HG02884 (cell line): ENCODE results near the gene GFRA1.

Experiments used
- ATAC-seq: cut with Tn5 transposase; IDR thresholded peaks from one replicate; pipeline ENCODE4 v1.9.1; 2021; ENCODE audit warnings: mild to moderate bottlenecking, moderate library complexity; ENCODE audit not compliant: unreplicated experiment

Gene GFRA1

GRCh38 chr10:116109881-116110280, 163.1 kb downstream of the GFRA1 start:
- no peak for ATAC-seq

DNA sequence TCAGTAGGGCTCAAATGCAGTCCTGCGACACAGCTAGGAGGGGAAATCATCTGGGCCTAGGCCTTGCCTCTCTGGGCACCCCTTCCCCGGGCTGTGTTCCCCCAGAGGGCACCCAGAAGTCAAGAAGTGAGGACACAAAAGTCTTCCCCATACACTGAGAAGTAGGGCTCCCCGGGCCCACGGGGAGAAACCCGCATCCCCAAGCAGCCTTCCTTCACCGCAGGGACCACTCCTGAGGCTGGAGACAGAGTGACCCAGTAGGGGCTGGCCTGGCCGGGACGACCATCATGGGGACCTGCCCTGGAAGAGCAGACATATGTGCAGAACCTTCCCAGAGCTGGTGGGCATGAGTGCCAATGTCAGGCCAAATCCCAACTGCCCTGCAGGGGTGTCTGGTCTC, 163.5 kb downstream of the GFRA1 start:
- no peak for ATAC-seq

- no peak for ATAC-seq
These were observed 164.9 kb downstream of the GFRA1 start for GRCh38 chr10:116108095-116108494.

DNA sequence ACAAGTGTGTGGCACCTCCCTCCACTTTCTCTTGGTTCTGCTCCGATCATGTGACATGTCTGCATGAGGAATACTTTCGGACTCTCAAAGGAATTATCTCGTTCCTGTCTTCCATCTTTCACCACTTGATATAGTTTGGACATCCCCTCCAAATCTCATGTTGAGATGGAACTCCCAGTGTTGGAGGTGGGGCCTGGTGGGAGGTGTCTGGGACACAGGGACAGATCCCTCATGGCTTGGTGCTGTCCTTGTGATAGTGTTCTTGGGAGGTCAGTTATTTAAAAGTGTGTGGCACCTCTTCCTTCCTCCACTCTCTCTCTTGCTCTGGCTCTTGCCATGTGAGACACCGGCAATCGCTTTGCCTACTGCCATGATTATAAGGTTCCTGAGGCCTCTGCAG, 166.4 kb downstream of the GFRA1 start:
- no peak for ATAC-seq

DNA sequence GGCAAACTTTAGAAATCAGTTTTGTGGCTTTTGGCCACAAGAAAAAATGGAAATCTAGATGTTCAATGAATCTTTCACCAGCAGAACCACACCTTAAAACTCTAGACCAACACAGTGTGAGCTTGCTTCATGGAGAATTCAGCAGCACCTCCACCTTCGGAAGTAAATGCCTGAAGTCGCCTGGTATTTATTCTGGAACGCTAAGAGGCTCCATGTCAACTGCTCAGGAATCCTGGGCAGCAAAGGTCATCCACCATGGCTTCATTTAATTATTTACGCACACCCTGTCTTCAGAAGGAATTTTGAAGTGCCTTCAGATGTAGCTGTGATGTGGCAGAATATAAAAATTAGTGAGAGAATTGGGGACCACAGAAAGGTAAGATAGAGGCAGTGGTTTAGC, 167.7 kb downstream of the GFRA1 start:
- no peak for ATAC-seq

- ATAC-seq = no peak
These were observed 168.6 kb downstream of the GFRA1 start for GRCh38 chr10:116104210-116104932.

DNA sequence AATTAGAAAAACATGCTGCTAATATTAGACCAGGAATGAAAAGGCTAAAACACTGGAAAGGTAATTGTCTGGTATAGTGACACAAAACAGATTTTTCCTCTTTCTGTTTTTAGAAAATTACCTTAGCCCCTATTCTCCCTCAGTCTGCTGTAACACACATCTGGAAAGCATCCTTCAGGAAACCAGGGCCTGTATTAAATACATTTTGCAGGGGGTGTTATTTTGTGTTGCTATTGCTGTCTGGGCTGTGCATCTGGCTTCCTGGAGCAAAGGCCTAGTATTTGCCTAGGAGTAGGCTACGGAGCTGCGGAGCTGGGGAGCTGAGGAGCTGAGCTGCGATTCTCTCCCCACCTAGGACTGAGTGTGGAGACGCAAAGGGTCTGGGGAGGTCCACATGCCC, 169.3 kb downstream of the GFRA1 start:
- ATAC-seq = no peak

- ATAC-seq = no peak
These were observed 171.2 kb downstream of the GFRA1 start for GRCh38 chr10:116101616-116102315.

- no peak for ATAC-seq
These were observed 172.0 kb downstream of the GFRA1 start for GRCh38 chr10:116100984-116101383.

DNA sequence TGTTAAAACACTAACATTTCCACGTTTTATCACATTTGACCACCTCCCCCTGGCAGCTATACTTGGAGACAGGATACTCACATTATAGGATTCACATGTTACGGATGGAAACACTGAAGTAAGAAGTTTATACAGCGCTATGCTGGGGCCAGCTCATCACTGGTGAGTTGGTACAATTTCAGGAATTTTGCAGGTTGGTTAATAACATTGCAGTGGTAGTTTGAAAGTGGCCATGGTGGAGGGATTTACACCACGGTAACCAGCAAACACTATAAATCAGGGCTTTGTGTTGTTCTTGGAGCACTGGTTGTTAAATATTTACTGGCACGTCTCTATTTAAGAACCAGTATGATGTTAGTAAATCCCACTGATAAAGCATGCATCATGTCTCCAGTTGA, 174.0 kb downstream of the GFRA1 start:
- no peak for ATAC-seq

- no peak for ATAC-seq
These were observed 174.5 kb downstream of the GFRA1 start for GRCh38 chr10:116098411-116099022.

- no peak for ATAC-seq
These were observed 175.7 kb downstream of the GFRA1 start for GRCh38 chr10:116097239-116097784.

- ATAC-seq = no peak
These were observed 176.5 kb downstream of the GFRA1 start for GRCh38 chr10:116096526-116096925.

- ATAC-seq = no peak
These were observed 178.7 kb downstream of the GFRA1 start for GRCh38 chr10:116094356-116094755.

DNA sequence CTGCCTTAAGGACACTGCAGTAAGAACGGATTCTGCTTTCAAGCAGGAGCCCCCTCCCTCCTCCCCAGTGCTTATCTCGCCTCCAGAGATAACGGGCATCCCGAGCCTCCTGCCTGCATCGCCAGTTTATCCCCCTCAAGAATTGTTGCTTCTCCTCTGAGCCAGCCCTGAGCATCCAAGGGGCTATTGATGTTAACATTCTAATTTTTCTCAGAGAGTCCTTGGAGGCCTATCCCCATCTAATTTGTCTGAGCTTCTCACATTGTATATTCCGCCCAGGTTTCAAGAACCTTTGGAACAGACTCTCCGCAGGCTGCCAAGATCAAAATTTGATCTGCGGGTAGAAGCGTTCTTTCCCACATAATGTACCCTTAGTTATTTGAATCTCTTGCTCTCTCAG, 180.0 kb downstream of the GFRA1 start:
- ATAC-seq = no peak

DNA sequence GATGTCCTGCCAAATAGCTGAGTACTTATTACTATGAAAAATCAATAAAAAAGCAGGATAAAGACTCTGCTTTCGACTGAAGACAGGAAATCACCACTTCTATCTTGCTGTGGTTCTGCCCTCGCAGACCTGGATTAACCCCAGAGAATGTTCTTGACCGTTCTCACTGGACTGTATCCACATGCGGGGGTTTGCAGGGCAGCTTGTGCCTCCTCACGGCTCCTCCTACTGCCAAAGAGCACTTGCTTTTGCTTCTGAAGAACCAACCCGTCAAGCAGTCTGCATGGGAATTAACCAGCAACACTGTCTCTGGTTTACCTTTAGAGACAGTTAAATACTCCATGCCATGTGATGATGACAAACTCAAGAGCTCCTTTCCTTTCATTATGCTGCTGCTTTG, 184.0 kb downstream of the GFRA1 start:
- ATAC-seq = no peak

DNA sequence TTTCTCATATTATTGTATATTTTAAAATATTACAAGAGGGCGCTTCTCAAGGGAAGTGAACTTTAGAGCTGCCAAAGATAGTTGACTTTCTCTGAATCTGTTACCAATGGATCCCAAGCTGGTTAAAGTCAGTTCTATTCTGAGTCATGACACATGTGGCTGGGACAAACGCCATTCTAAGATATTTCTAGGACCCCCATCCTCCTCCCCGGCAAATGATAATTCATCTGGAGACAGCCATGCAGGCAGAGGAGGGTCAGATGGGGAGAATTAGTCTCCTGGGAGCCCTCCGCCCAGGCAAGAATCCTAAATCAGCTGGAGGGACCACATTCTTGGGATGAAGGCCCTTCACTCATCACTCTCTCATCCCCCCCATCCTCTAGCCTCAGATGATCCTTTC, 187.7 kb downstream of the GFRA1 start:
- ATAC-seq = no peak

DNA sequence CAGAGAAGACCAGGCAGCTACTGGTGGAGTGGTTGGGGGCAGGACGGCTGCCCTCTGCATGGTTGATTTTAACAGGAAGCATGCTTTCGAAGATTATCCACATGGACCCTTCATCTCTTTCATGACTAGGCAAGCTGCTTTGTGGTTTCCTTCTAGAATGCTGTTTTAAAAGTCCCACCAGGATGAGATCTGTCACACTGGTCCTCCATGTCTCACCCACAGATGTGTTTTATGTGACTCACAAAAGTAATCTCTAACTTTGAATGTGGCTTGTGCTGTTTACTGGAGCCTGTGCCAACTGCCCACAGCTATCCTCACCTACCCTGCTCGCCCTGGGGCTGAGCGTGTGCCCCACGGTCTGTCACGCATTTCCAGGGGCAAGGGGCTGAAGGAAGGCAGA, 188.8 kb downstream of the GFRA1 start:
- no peak for ATAC-seq

GRCh38 chr10:116083226-116083762, 189.7 kb downstream of the GFRA1 start:
- no peak for ATAC-seq

GRCh38 chr10:116082762-116083161, 190.2 kb downstream of the GFRA1 start:
- ATAC-seq = no peak

GRCh38 chr10:116082206-116082605, 190.8 kb downstream of the GFRA1 start:
- ATAC-seq = no peak

GRCh38 chr10:116080553-116080952, 192.5 kb downstream of the GFRA1 start:
- no peak for ATAC-seq
